H1 (cell line): Measurements from ENCODE around the gene GZMM. TPM values are rescaled to one million over a fixed set of nuclear protein-coding genes. Genes with fewer than 3 reads are reported as not detected.

Source experiments
- CBX8 ChIP-seq: fragments of 300-800, 300-1000 bp; sonication (generic); IDR thresholded peaks from 2 replicates; pipeline ENCODE4 v1.7.1; 2016; ENCODE audit warnings: low read depth, low read length, borderline replicate concordance
- CHD2 ChIP-seq: IDR thresholded peaks from 2 replicates; pipeline ENCODE4 v1.6.1; 2012; ENCODE audit warnings: low read length, improper control_type of control experiment
- CREB1 ChIP-seq: IDR thresholded peaks from 2 replicates; pipeline ENCODE4 v1.6.1; 2012; ENCODE audit warnings: inconsistent platforms
- CTBP2 ChIP-seq: IDR thresholded peaks from 2 replicates; pipeline ENCODE4 v1.7.0; 2011; ENCODE audit warnings: borderline replicate concordance, mild to moderate bottlenecking, moderate library complexity, mixed read lengths, low read length; ENCODE audit not compliant: insufficient read depth, insufficient read length
- EGR1 ChIP-seq: IDR thresholded peaks from 2 replicates; pipeline ENCODE4 v1.6.1; 2011; ENCODE audit warnings: low read depth, low read length, borderline replicate concordance
- GABPA ChIP-seq: IDR thresholded peaks from 2 replicates; pipeline ENCODE4 v1.6.1; 2011; ENCODE audit warnings: mild to moderate bottlenecking, low read length, moderate library complexity, borderline replicate concordance; ENCODE audit not compliant: insufficient read depth
- HDAC2 ChIP-seq, 2 experiments: fragments of 300-600 bp in 1 of 2; sonication (generic) in 1 of 2; IDR thresholded peaks; 2 replicates each; pipeline ENCODE4 v1.6.1; 2011 to 2012; ENCODE audit warnings: low read depth in 2 of 2, low read length in 2 of 2, mild to moderate bottlenecking in 2 of 2, moderate library complexity in 2 of 2, borderline replicate concordance in 1 of 2, inconsistent platforms in 1 of 2
- JUND ChIP-seq: IDR thresholded peaks from 2 replicates; pipeline ENCODE4 v1.6.1; 2011; ENCODE audit warnings: mild to moderate bottlenecking, improper control_type of control experiment, low read length
- NRF1 ChIP-seq: IDR thresholded peaks from 2 replicates; pipeline ENCODE4 v1.6.1; 2011; ENCODE audit warnings: mild to moderate bottlenecking, low read depth, low read length, improper control_type of control experiment
- POU5F1 ChIP-seq: IDR thresholded peaks from 2 replicates; pipeline ENCODE4 v1.6.1; 2011; ENCODE audit warnings: low read depth, mild to moderate bottlenecking, low read length, moderate library complexity
- RBBP5 ChIP-seq: IDR thresholded peaks from 2 replicates; pipeline ENCODE4 v1.7.1; 2012; ENCODE audit warnings: low read depth, mild to moderate bottlenecking, inconsistent platforms, low read length, moderate library complexity, borderline replicate concordance
- RFX5 ChIP-seq: IDR thresholded peaks from 2 replicates; pipeline ENCODE4 v1.6.1; 2011; ENCODE audit warnings: low read depth, low read length, improper control_type of control experiment, borderline replicate concordance
- RNF2 ChIP-seq: fragments of 200-900, 300-1000 bp; sonication (generic); IDR thresholded peaks from 2 replicates; pipeline ENCODE4 v1.7.1; 2016; ENCODE audit warnings: borderline replicate concordance, low read depth, mild to moderate bottlenecking, antibody characterized with exemption, low read length; ENCODE audit not compliant: poor library complexity, severe bottlenecking; ENCODE audit errors: missing control alignments
- SIN3A ChIP-seq, 2 experiments: IDR thresholded peaks in 1 of 2; conservative IDR thresholded peaks in 1 of 2; 2 replicates each; pipeline ENCODE4 v1.6.1; 2011 to 2012; ENCODE audit warnings: low read length in 2 of 2, improper control_type of control experiment in 1 of 2, low read depth in 1 of 2, mild to moderate bottlenecking in 1 of 2
- SIRT6 ChIP-seq: IDR thresholded peaks from one replicate; pipeline ENCODE4 v1.7.1; 2012; ENCODE audit warnings: low read length, inconsistent platforms
- SIX5 ChIP-seq: IDR thresholded peaks from 2 replicates; pipeline ENCODE4 v1.6.1; 2011; ENCODE audit warnings: mild to moderate bottlenecking, low read depth, low read length
- SP2 ChIP-seq: IDR thresholded peaks from 2 replicates; pipeline ENCODE4 v1.6.1; 2012; ENCODE audit warnings: mild to moderate bottlenecking, low read length, inconsistent platforms
- SUZ12 ChIP-seq: fragments of 200-600 bp; sonication (generic); IDR thresholded peaks from 2 replicates; pipeline ENCODE4 v1.6.1; 2012; ENCODE audit warnings: mild to moderate bottlenecking, inconsistent platforms, low read length, moderate library complexity, mixed read lengths
- TBP ChIP-seq: IDR thresholded peaks from 2 replicates; pipeline ENCODE4 v1.6.1; 2011; ENCODE audit warnings: low read depth, low read length, improper control_type of control experiment
- polyA plus RNA-seq, 7 experiments: library from polyadenylated mRNA; depleted of rRNA in 3 of 7; stranded (reverse) in 5 of 7; unstranded in 2 of 7; fragments of >200 nt in 5 of 7; fragments of 200-250 nt in 2 of 7; gene quantifications; 1 replicate in 5 of 7; 2 replicates in 1 of 7; 4 replicates in 1 of 7; pipeline versions ENCODE4 v1.2.1 to v1.2.3, GENCODE V29; 2011 to 2013; ENCODE audit warnings: missing spikeins in 2 of 7, mixed read lengths in 2 of 7
- total RNA-seq: library from RNA; stranded (reverse); fragmentation: NEBNext Ultra II Directional; extraction: Animal tissue kit (Norgen Biotek cat#: 25700); gene quantifications from 2 replicates; pipeline ENCODE4 v1.2.1, GENCODE V29; 2021
- TF ChIP-seq, protein P1 (sequence below): IDR thresholded peaks from 2 replicates; pipeline ENCODE4 v1.6.1; 2011; ENCODE audit warnings: low read length, improper control_type of control experiment
- TF ChIP-seq, protein P2 (sequence below), 3 experiments: IDR thresholded peaks; 1 replicate in 2 of 3; 2 replicates in 1 of 3; pipeline versions ENCODE4 v1.5.1 to v1.6.1; 2011; ENCODE audit warnings: low read length in 3 of 3, mild to moderate bottlenecking in 3 of 3, inconsistent platforms in 2 of 3, low read depth in 1 of 3, moderate library complexity in 1 of 3; ENCODE audit not compliant: insufficient read depth in 1 of 3; ENCODE audit errors: control extremely low read depth in 1 of 3

The GZMM gene
- total and polyA plus RNA-seq, 2 of the 8 experiments (the other 6 are each of a cell fraction or from before 2014, with no cell fraction given), result 0.09 to 0.32 TPM

DNA sequence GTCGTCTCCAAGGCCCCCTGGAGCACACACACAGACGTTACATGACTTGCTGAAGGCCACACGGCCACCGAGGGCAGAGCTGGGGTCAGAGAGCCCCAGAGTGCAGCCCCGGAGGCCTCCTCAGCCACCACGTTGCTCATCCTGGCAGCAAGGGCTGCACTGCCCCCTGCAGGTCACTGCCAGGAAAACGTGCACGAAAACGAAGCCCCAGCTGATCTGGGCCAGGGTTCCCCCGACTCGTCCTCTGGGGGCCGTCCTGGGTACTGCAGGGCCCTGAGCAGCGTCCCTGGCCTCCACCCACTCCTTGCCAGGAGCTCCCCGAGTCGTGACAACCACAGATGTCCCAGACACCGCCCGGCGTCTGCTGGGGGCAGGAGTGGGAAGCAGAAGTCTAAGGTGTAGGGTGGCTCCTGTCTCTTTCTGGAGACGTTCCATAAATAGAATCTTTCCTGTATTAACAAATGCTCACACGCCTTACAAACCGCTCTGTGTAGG is 33.2 kb upstream of the GZMM start (continued):
- TF ChIP-seq HDAC2 (IDR thresholded peaks at IDR 0.05; ENCODE audit: borderline replicate concordance in 1 of 2, low read depth in 2 of 2, low read length in 2 of 2) (peak in 1 of 2 experiments; percentile 65; a peak in 1 of 4 replicates), CREB1 (peak; percentile 77), RFX5 (no peak), RNF2 (no peak), CTBP2 (no peak), SIX5 (no peak), RBBP5 (no peak), SP2 (no peak), GABPA (peak; percentile 68; the same call in 1 of the 2 replicates), JUND (peak; percentile 48; the same call in 1 of the 2 replicates), CHD2 (0 out of 2 replicates have a peak, but pooled peaks have one; percentile 17), SIRT6 (no peak), CBX8 (no peak), EGR1 (peak; percentile 23; the same call in 1 of the 2 replicates), SIN3A (conservative IDR thresholded peaks at IDR 0.05 in 1 of 2, IDR thresholded peaks at IDR 0.05 in 1 of 2; ENCODE audit: low read depth in 1 of 2, low read length in 2 of 2) (peak; percentile 86 to 90; a peak in 3 of 4 replicates), POU5F1 (no peak), TBP (no peak; the same call in 1 of the 2 replicates), NRF1 (no peak), SUZ12 (no peak)
- TF ChIP-seq, protein P1, sequence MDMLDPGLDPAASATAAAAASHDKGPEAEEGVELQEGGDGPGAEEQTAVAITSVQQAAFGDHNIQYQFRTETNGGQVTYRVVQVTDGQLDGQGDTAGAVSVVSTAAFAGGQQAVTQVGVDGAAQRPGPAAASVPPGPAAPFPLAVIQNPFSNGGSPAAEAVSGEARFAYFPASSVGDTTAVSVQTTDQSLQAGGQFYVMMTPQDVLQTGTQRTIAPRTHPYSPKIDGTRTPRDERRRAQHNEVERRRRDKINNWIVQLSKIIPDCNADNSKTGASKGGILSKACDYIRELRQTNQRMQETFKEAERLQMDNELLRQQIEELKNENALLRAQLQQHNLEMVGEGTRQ, result 0 out of 2 replicates have a peak, but pooled peaks have one; percentile 47
- TF ChIP-seq, protein P2, sequence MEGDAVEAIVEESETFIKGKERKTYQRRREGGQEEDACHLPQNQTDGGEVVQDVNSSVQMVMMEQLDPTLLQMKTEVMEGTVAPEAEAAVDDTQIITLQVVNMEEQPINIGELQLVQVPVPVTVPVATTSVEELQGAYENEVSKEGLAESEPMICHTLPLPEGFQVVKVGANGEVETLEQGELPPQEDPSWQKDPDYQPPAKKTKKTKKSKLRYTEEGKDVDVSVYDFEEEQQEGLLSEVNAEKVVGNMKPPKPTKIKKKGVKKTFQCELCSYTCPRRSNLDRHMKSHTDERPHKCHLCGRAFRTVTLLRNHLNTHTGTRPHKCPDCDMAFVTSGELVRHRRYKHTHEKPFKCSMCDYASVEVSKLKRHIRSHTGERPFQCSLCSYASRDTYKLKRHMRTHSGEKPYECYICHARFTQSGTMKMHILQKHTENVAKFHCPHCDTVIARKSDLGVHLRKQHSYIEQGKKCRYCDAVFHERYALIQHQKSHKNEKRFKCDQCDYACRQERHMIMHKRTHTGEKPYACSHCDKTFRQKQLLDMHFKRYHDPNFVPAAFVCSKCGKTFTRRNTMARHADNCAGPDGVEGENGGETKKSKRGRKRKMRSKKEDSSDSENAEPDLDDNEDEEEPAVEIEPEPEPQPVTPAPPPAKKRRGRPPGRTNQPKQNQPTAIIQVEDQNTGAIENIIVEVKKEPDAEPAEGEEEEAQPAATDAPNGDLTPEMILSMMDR (IDR thresholded peaks at IDR 0.05; ENCODE audit: control extremely low read depth in 1 of 3, insufficient read depth in 1 of 3, low read depth in 1 of 3, low read length in 3 of 3), result peak; percentile 99 to 100 (median 100)
